Measurements from ENCODE around the gene PRSS33.

PRSS33 gene

GRCh38 chr16:2787406-2787805 lies at the start of gene PRSS33:
TSS of gene PRSS33 (minus strand) at chr16:2787560. CDS start at chr16:2786547, 1,013 bp downstream.
- DNase-seq (ENCODE audit: low read depth) = no peak
- TF ChIP-seq CTCF (conservative IDR thresholded peaks at IDR 0.05; ENCODE audit: low read depth, low read length) = no peak
- peak within 1 kb of the TSS; percentile 26 for H3K4me3 ChIP-seq (ENCODE audit: low read length)

- no peak for TF ChIP-seq CTCF (conservative IDR thresholded peaks at IDR 0.05; ENCODE audit: low read depth, low read length)
- DNase-seq (ENCODE audit: low read depth) = no peak
- no peak overlapping the region for H3K4me3 ChIP-seq (ENCODE audit: low read length)
Observed at GRCh38 chr16:2836646-2837508, 49.5 kb upstream of the PRSS33 start.

GRCh38 chr16:2835638-2836493 lies 48.5 kb upstream of the PRSS33 start:
- DNase-seq (ENCODE audit: low read depth) = peak; percentile 98
- TF ChIP-seq CTCF (conservative IDR thresholded peaks at IDR 0.05; ENCODE audit: low read depth, low read length) = no peak
- H3K4me3 ChIP-seq (ENCODE audit: low read length) = no peak overlapping the region

- no peak overlapping the region for H3K4me3 ChIP-seq (ENCODE audit: low read length)
- no peak for DNase-seq (ENCODE audit: low read depth)
- TF ChIP-seq CTCF (conservative IDR thresholded peaks at IDR 0.05; ENCODE audit: low read depth, low read length) = no peak
Observed at GRCh38 chr16:2834968-2835367, 47.6 kb upstream of the PRSS33 start.

- no peak for DNase-seq (ENCODE audit: low read depth)
- no peak for TF ChIP-seq CTCF (conservative IDR thresholded peaks at IDR 0.05; ENCODE audit: low read depth, low read length)
- no peak overlapping the region for H3K4me3 ChIP-seq (ENCODE audit: low read length)
Observed at GRCh38 chr16:2833776-2834175, 46.4 kb upstream of the PRSS33 start.

GRCh38 chr16:2831203-2831602 lies 43.8 kb upstream of the PRSS33 start:
- H3K4me3 ChIP-seq (ENCODE audit: low read length) = no peak overlapping the region
- TF ChIP-seq CTCF (conservative IDR thresholded peaks at IDR 0.05; ENCODE audit: low read depth, low read length) = no peak
- DNase-seq (ENCODE audit: low read depth) = no peak
